Testis (tissue), 2 donors: ENCODE measurements around the gene SPAG9.

Source experiments
- POLR2A ChIP-seq: fragments of 450-650 bp; IDR thresholded peaks from one replicate; pipeline ENCODE4 v1.6.1; 2017; ENCODE audit warnings: antibody characterized with exemption, mild to moderate bottlenecking, moderate library complexity
- TF ChIP-seq, protein P1 (sequence below), 3 experiments: fragments of 450-650 bp in 2 of 3; fragments of 200-600 bp in 1 of 3; sonication (generic) in 1 of 3; IDR thresholded peaks; one replicate each; pipeline ENCODE4 v1.5.1; 2016 to 2019; ENCODE audit warnings: antibody characterized with exemption in 3 of 3, mild to moderate bottlenecking in 2 of 3, moderate library complexity in 1 of 3

DNA sequence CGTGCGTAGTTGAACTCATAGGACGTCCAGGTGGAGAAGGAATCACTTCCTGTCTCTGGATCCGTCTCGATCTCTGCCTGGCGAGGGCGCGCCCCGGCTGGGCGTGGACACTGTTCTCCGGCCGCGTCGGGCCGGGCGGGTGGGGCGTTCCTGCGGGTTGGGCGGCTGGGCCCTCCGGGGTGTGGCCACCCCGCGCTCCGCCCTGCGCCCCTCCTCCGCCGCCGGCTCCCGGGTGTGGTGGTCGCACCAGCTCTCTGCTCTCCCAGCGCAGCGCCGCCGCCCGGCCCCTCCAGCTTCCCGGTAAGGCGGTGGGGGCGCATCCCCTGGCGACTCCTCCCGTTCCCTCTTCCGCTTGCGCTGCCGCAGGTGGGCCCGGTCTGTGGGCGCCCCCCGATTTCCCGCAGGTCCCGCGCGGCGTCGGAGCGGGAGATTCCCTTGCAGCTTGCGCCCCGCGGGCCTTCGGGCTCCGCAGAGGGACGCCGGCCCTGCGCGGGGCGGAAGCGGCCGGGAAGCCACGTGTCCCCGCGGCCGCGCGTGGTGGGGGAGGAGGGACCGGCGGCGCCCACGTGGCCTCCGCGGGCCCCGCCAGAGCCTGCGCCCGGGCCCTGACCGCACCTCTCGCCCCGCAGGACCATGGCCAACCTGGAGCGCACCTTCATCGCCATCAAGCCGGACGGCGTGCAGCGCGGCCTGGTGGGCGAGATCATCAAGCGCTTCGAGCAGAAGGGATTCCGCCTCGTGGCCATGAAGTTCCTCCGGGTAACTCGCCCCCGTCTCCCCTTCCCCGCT is 45.7 kb upstream of the SPAG9 start, which contains the start of gene NME2:
- TF ChIP-seq POLR2A: no peak
- TF ChIP-seq, protein P1, sequence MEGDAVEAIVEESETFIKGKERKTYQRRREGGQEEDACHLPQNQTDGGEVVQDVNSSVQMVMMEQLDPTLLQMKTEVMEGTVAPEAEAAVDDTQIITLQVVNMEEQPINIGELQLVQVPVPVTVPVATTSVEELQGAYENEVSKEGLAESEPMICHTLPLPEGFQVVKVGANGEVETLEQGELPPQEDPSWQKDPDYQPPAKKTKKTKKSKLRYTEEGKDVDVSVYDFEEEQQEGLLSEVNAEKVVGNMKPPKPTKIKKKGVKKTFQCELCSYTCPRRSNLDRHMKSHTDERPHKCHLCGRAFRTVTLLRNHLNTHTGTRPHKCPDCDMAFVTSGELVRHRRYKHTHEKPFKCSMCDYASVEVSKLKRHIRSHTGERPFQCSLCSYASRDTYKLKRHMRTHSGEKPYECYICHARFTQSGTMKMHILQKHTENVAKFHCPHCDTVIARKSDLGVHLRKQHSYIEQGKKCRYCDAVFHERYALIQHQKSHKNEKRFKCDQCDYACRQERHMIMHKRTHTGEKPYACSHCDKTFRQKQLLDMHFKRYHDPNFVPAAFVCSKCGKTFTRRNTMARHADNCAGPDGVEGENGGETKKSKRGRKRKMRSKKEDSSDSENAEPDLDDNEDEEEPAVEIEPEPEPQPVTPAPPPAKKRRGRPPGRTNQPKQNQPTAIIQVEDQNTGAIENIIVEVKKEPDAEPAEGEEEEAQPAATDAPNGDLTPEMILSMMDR (IDR thresholded peaks at IDR 0.05): no peak
